GM19238 (cell line): ENCODE data around the gene SPACA7.

ENCODE experiments used
- DNase-seq: peaks from one replicate; pipeline ENCODE4 v3.0.0; 2011; ENCODE audit warnings: low spot score; ENCODE audit not compliant: insufficient read length

The SPACA7 gene

GRCh38 chr13:112376050-112376681, at the start of gene SPACA7:
Gene SPACA7, plus strand, starts transcription at chr13:112376355. Its CDS starts 31 bp downstream, at chr13:112376386.
- DNase-seq = no peak

- DNase-seq = no peak
These were observed 49.3 kb upstream of the SPACA7 start for GRCh38 chr13:112326821-112327370.

- DNase-seq = no peak
These were observed 47.2 kb upstream of the SPACA7 start for GRCh38 chr13:112328936-112329335.

GRCh38 chr13:112329376-112329775, 46.8 kb upstream of the SPACA7 start:
- no peak for DNase-seq

GRCh38 chr13:112330066-112330465, 46.1 kb upstream of the SPACA7 start:
- DNase-seq = no peak

GRCh38 chr13:112330479-112331381, 45.4 kb upstream of the SPACA7 start:
- no peak for DNase-seq

GRCh38 chr13:112331675-112332074, 44.5 kb upstream of the SPACA7 start:
- DNase-seq = no peak

GRCh38 chr13:112332727-112333126, 43.4 kb upstream of the SPACA7 start:
- DNase-seq = no peak

GRCh38 chr13:112333756-112334543, 42.2 kb upstream of the SPACA7 start:
- no peak for DNase-seq

GRCh38 chr13:112335135-112335534, 41.0 kb upstream of the SPACA7 start:
- no peak for DNase-seq

GRCh38 chr13:112341446-112341845, 34.7 kb upstream of the SPACA7 start:
- DNase-seq = no peak

- no peak for DNase-seq
These were observed 34.0 kb upstream of the SPACA7 start for GRCh38 chr13:112341976-112342735.

GRCh38 chr13:112342841-112343361, 33.3 kb upstream of the SPACA7 start:
- no peak for DNase-seq

GRCh38 chr13:112343591-112343990, 32.6 kb upstream of the SPACA7 start:
- DNase-seq = no peak

GRCh38 chr13:112345826-112346172, 30.4 kb upstream of the SPACA7 start:
- no peak for DNase-seq

- DNase-seq = no peak
These were observed 29.8 kb upstream of the SPACA7 start for GRCh38 chr13:112346173-112346898.

GRCh38 chr13:112346899-112347229, 29.3 kb upstream of the SPACA7 start:
- no peak for DNase-seq

GRCh38 chr13:112347986-112348385, 28.2 kb upstream of the SPACA7 start:
- DNase-seq = no peak

GRCh38 chr13:112348642-112349345, 27.4 kb upstream of the SPACA7 start:
- DNase-seq = no peak

GRCh38 chr13:112349681-112350080, 26.5 kb upstream of the SPACA7 start:
- DNase-seq = no peak
